HCT116 (cell line): ENCODE results near the gene DPYD. TPM values are rescaled to one million over a fixed set of nuclear protein-coding genes. Genes with fewer than 3 reads are reported as not detected.

Experiments used
- ATAC-seq: fragments of 200-7000 bp; cut with Tn5 transposase; 2 replicates; pipeline ENCODE4 v1.9.1; 2020; ENCODE audit warnings: mild to moderate bottlenecking, moderate library complexity
- BruUV-seq: library from RNA; stranded (reverse); fragments of 400-500 nt; replicated peaks from 2 replicates; lab custom pipeline; 2021; lab: Mats Ljungman, UMichigan
- CTCF ChIA-PET: fragments of 300-600 bp; sonication (Branson Sonifier 250); formaldehyde crosslinking; loops from one replicate; lab custom pipeline; 2021; ENCODE audit warnings: antibody characterized with exemption; lab: Charles Lee
- POLR2A ChIA-PET: fragments of 300-600, 350-600 bp; sonication (Branson Sonifier 250); formaldehyde crosslinking; loops from one replicate; lab custom pipeline; 2021; ENCODE audit warnings: antibody characterized with exemption; lab: Charles Lee
- RAD21 ChIA-PET, 2 experiments: fragments of 300-600 bp; sonication (Branson Sonifier 250); formaldehyde crosslinking; loops; one replicate each; lab custom pipeline; 2023; ENCODE audit warnings: low total read pairs in 2 of 2; ENCODE audit not compliant: uncharacterized antibody in 2 of 2, unreplicated experiment in 2 of 2, low non-redundant PET in 1 of 2; lab: Charles Lee
- DNase-seq: peaks from one replicate; pipeline ENCODE4 v3.0.0-alpha.2; 2010; ENCODE audit warnings: low read depth, low spot score
- H2AFZ ChIP-seq: fragments of 200-600 bp; shearing (Covaris generic), sonication (generic); 2 replicates; pipeline ENCODE4 v1.6.1; 2017; ENCODE audit warnings: low read depth, mixed run types, mixed read lengths, antibody characterized with exemption, low read length; ENCODE audit not compliant: poor library complexity, severe bottlenecking
- H3K27ac ChIP-seq: 2 replicates; pipeline ENCODE4 v1.5.1; 2012; ENCODE audit warnings: low read depth, low read length
- H3K27me3 ChIP-seq: fragments of 200-600 bp; sonication (generic); 2 replicates; pipeline ENCODE4 v1.6.1; 2016; ENCODE audit warnings: mixed run types, low read length, mixed read lengths; ENCODE audit not compliant: insufficient read depth
- H3K36me3 ChIP-seq, 2 experiments: fragments of 200-500 bp in 1 of 2; fragments of 200-600 bp in 1 of 2; sonication (Bioruptor generic) in 1 of 2; sonication (generic) in 1 of 2; 2 replicates each; pipeline versions ENCODE4 v1.5.1 to v1.6.1; 2014 to 2016; ENCODE audit warnings: low read length in 2 of 2, inconsistent platforms in 1 of 2, mixed read lengths in 1 of 2, mixed run types in 1 of 2; ENCODE audit not compliant: insufficient read depth in 2 of 2, control insufficient read depth in 1 of 2
- H3K4me1 ChIP-seq, 2 experiments: fragments of 200-600 bp in 1 of 2; sonication (generic) in 1 of 2; 2 replicates each; pipeline versions ENCODE4 v1.5.1 to v1.6.1; 2012 to 2017; ENCODE audit warnings: low read length in 2 of 2, inconsistent platforms in 1 of 2, mild to moderate bottlenecking in 1 of 2, mixed read lengths in 1 of 2, mixed run types in 1 of 2, moderate library complexity in 1 of 2; ENCODE audit not compliant: insufficient read depth in 2 of 2, control insufficient read depth in 1 of 2
- H3K4me2 ChIP-seq: fragments of 200-600 bp; sonication (generic); 2 replicates; pipeline ENCODE4 v1.6.1; 2017; ENCODE audit warnings: mixed run types, low read length, mixed read lengths
- H3K4me3 ChIP-seq, 2 experiments: fragments of 200-600 bp in 1 of 2; sonication (generic) in 1 of 2; replicated peaks in 1 of 2; 2 replicates each; pipeline ENCODE4 v1.5.1; 2011 to 2016; ENCODE audit warnings: low read length in 2 of 2, control low read depth in 1 of 2, low read depth in 1 of 2, mild to moderate bottlenecking in 1 of 2, mixed read lengths in 1 of 2, mixed run types in 1 of 2
- H3K79me2 ChIP-seq: fragments of 200-600 bp; sonication (generic); 2 replicates; pipeline ENCODE4 v1.6.1; 2017; ENCODE audit warnings: mild to moderate bottlenecking, mixed run types, low read length, moderate library complexity, mixed read lengths; ENCODE audit not compliant: insufficient read depth
- H3K9ac ChIP-seq: fragments of 200-600 bp; sonication (generic); 2 replicates; pipeline ENCODE4 v1.6.1; 2016; ENCODE audit warnings: low read length, mixed read lengths
- H3K9me2 ChIP-seq: fragments of 200-600 bp; sonication (generic), shearing (Covaris generic); 2 replicates; pipeline ENCODE4 v1.6.1; 2017; ENCODE audit warnings: mixed run types, mild to moderate bottlenecking, moderate library complexity; ENCODE audit not compliant: insufficient read depth
- H3K9me3 ChIP-seq, 2 experiments: fragments of 200-500 bp in 1 of 2; fragments of 200-600 bp in 1 of 2; sonication (Bioruptor generic) in 1 of 2; sonication (generic) in 1 of 2; 2 replicates each; pipeline ENCODE4 v1.6.1; 2014 to 2017; ENCODE audit warnings: low read length in 2 of 2, mixed read lengths in 2 of 2, inconsistent platforms in 1 of 2, low read depth in 1 of 2, mild to moderate bottlenecking in 1 of 2, mixed run types in 1 of 2, moderate library complexity in 1 of 2; ENCODE audit not compliant: control insufficient read depth in 1 of 2, insufficient read depth in 1 of 2
- H4K20me1 ChIP-seq: fragments of 200-600 bp; sonication (generic), shearing (Covaris generic); 2 replicates; pipeline ENCODE4 v1.6.1; 2017; ENCODE audit warnings: mixed run types, mild to moderate bottlenecking, moderate library complexity; ENCODE audit not compliant: insufficient read depth
- CEBPB ChIP-seq: IDR thresholded peaks from 2 replicates; pipeline ENCODE4 v1.6.1; 2012; ENCODE audit warnings: low read depth
- ELF1 ChIP-seq: IDR thresholded peaks from 2 replicates; pipeline ENCODE4 v1.6.1; 2012; ENCODE audit warnings: low read depth, borderline replicate concordance
- EZH2 ChIP-seq: fragments of 200-600 bp; sonication (generic); IDR thresholded peaks from 2 replicates; pipeline ENCODE4 v1.6.1; 2017; ENCODE audit warnings: antibody characterized with exemption, mixed run types
- FOSL1 ChIP-seq: IDR thresholded peaks from 2 replicates; pipeline ENCODE4 v1.6.1; 2012; ENCODE audit warnings: low read depth
- JUND ChIP-seq: IDR thresholded peaks from 2 replicates; pipeline ENCODE4 v1.6.1; 2012
- MAX ChIP-seq: IDR thresholded peaks from 2 replicates; pipeline ENCODE4 v1.6.1; 2012
- POLR2A ChIP-seq: IDR thresholded peaks from 2 replicates; pipeline ENCODE4 v1.7.0; 2011; ENCODE audit warnings: borderline replicate concordance; ENCODE audit not compliant: insufficient read depth, insufficient read length; ENCODE audit errors: extremely low read depth
- SP1 ChIP-seq: IDR thresholded peaks from 2 replicates; pipeline ENCODE4 v1.6.1; 2012; ENCODE audit warnings: low read depth
- SRF ChIP-seq: IDR thresholded peaks from 2 replicates; pipeline ENCODE4 v1.6.1; 2012; ENCODE audit warnings: low read depth
- TCF7L2 ChIP-seq: IDR thresholded peaks from 2 replicates; pipeline ENCODE4 v1.7.0; 2011; ENCODE audit warnings: borderline replicate concordance, inconsistent platforms; ENCODE audit not compliant: insufficient read depth, insufficient read length; ENCODE audit errors: extremely low read depth
- YY1 ChIP-seq: IDR thresholded peaks from 2 replicates; pipeline ENCODE4 v1.6.1; 2011; ENCODE audit warnings: low read length, low read depth, moderate library complexity, mild to moderate bottlenecking; ENCODE audit not compliant: insufficient replicate concordance; ENCODE audit errors: extremely low read depth
- ZBTB33 ChIP-seq: IDR thresholded peaks from 2 replicates; pipeline ENCODE4 v1.6.1; 2011; ENCODE audit warnings: mild to moderate bottlenecking, low read length, moderate library complexity; ENCODE audit not compliant: insufficient replicate concordance; ENCODE audit errors: extremely low read depth
- ZNF274 ChIP-seq: fragments of 200-500 bp; sonication (Bioruptor generic); IDR thresholded peaks from 2 replicates; pipeline ENCODE4 v1.6.1; 2014; ENCODE audit warnings: mild to moderate bottlenecking, low read depth, low read length, inconsistent platforms
- intact Hi-C: fragments of 100-400 bp; cut with micrococcal nuclease; formaldehyde crosslinking; loops from 2 replicates; pipeline ENCODE4 v1.10.0; 2022
- total RNA-seq: library from RNA; stranded (reverse); gene quantifications from one replicate; pipeline ENCODE4 v1.2.1, GENCODE V29; 2021; ENCODE audit not compliant: unreplicated experiment

The DPYD gene
- total RNA-seq, 1 experiment from 2014 or later: 1.7 TPM

GRCh38 chr1:97630948-97631347 is 289.9 kb downstream of the DPYD start:
- ChIA-PET RAD21 (no interaction called here), POLR2A (no interaction called here), CTCF (no interaction called here)
- BruUV-seq: no TSS peak
- Histone ChIP-seq H3K9me3 (no peaks in the 10 kb centered on the region), H2AFZ (no peak overlapping the region), H3K4me1 (no peaks in the 10 kb centered on the region), H3K4me2 (no peak overlapping the region), H4K20me1 (no peaks in the 10 kb centered on the region), H3K79me2 (no peaks in the 10 kb centered on the region), H3K4me3 (no peak overlapping the region), H3K27ac (no peak overlapping the region)
- ATAC-seq: no peak
- intact Hi-C loops: no loop called here
- TF ChIP-seq YY1: no peak
- no peak for TF ChIP-seq EZH2
- TF ChIP-seq SRF: no peak
- TF ChIP-seq SP1: no peak
- TF ChIP-seq ELF1: no peak
- no peak for TF ChIP-seq TCF7L2
- TF ChIP-seq CEBPB: no peak
- no peak for TF ChIP-seq POLR2A
- no peak for TF ChIP-seq ZNF274
- no peak for TF ChIP-seq ZBTB33
- TF ChIP-seq FOSL1: no peak
- no peak for TF ChIP-seq JUND
- no peak for TF ChIP-seq MAX
- TF ChIP-seq, all 23 proteins: peak for 0
- no peaks in the 10 kb centered on the region for H3K9me2 ChIP-seq
- H3K36me3 ChIP-seq: no peaks in the 10 kb centered on the region
- no peak overlapping the region for H3K9ac ChIP-seq
- H3K27me3 ChIP-seq: no peaks in the 10 kb centered on the region
- no peak for DNase-seq
